B cell (primary cell): ENCODE data around the gene TEX14. TPM values are rescaled to one million over a fixed set of nuclear protein-coding genes. Genes with fewer than 3 reads are reported as not detected.

Experiments used
- ATAC-seq: fragments of 200-7000 bp; cut with Tn5 transposase; one replicate; pipeline ENCODE4 v1.10.0; 2021; ENCODE audit warnings: low read depth, mild to moderate bottlenecking, moderate number of reproducible peaks, moderate library complexity
- CTCF ChIA-PET: fragments of 350-600 bp; sonication (Branson Sonifier 250); formaldehyde crosslinking; loops from one replicate; lab custom pipeline; 2021; ENCODE audit warnings: antibody characterized with exemption, inconsistent platforms; lab: Charles Lee
- POLR2A ChIA-PET: fragments of 350-600 bp; sonication (Branson Sonifier 250); formaldehyde crosslinking; loops from one replicate; lab custom pipeline; 2021; ENCODE audit warnings: antibody characterized with exemption; lab: Charles Lee
- DNase-seq: peaks from one replicate; pipeline ENCODE4 v3.0.0; 2013
- H2AFZ ChIP-seq: 2 replicates; pipeline ENCODE4 v1.6.1; 2012; ENCODE audit warnings: mild to moderate bottlenecking, low read depth, low read length; ENCODE audit not compliant: insufficient read depth, poor library complexity, severe bottlenecking
- H3K27ac ChIP-seq, 2 donors: 1 replicate in 1 of 2; 2 replicates in 1 of 2; pipeline ENCODE4 v1.5.1; 2012 to 2013; ENCODE audit warnings: low read length in 2 of 2, mild to moderate bottlenecking in 2 of 2, moderate library complexity in 1 of 2
- H3K27me3 ChIP-seq, 4 experiments: fragments of 200-600 bp in 1 of 4; sonication (generic) in 1 of 4; replicated peaks in 1 of 4; 1 replicate in 2 of 4; 2 replicates in 2 of 4; pipeline versions ENCODE4 v1.6.1 to v1.7.0; 2013 to 2016; ENCODE audit warnings: low read length in 3 of 4, mild to moderate bottlenecking in 2 of 4, mixed read lengths in 1 of 4, moderate library complexity in 1 of 4; ENCODE audit not compliant: insufficient read depth in 4 of 4, control insufficient read depth in 3 of 4; ENCODE audit errors: control extremely low read depth in 1 of 4
- H3K36me3 ChIP-seq, 2 experiments: replicated peaks in 1 of 2; 1 replicate in 1 of 2; 2 replicates in 1 of 2; pipeline versions ENCODE4 v1.6.1 to v1.7.1; 2013; ENCODE audit warnings: low read length in 1 of 2; ENCODE audit not compliant: insufficient read depth in 2 of 2, control insufficient read depth in 1 of 2; ENCODE audit errors: control extremely low read depth in 1 of 2, extremely low read depth in 1 of 2
- H3K4me1 ChIP-seq, 2 donors: fragments of 200-600 bp in 1 of 2; sonication (generic) in 1 of 2; 1 replicate in 1 of 2; 2 replicates in 1 of 2; pipeline versions ENCODE4 v1.5.1 to v1.6.1; 2013 to 2017; ENCODE audit warnings: low read length in 2 of 2; ENCODE audit not compliant: control insufficient read depth in 2 of 2, insufficient read depth in 2 of 2
- H3K4me2 ChIP-seq: replicated peaks from 2 replicates; pipeline ENCODE3; 2012; ENCODE audit warnings: mild to moderate bottlenecking, low read depth, low read length; ENCODE audit not compliant: poor library complexity, severe bottlenecking
- H3K4me3 ChIP-seq, 5 experiments: fragments of 200-600 bp in 1 of 5; sonication (generic) in 1 of 5; 1 replicate in 3 of 5; 2 replicates in 2 of 5; pipeline versions ENCODE4 v1.5.1 to v1.7.0; 2011 to 2016; ENCODE audit warnings: low read length in 4 of 5, mild to moderate bottlenecking in 4 of 5, low read depth in 2 of 5, control low read depth in 1 of 5, moderate library complexity in 1 of 5; ENCODE audit not compliant: insufficient read depth in 1 of 5; ENCODE audit errors: control extremely low read depth in 1 of 5, extremely low read depth in 1 of 5
- H3K79me2 ChIP-seq: fragments of 200-600 bp; sonication (generic); one replicate; pipeline ENCODE4 v1.6.0; 2016; ENCODE audit warnings: low read length; ENCODE audit not compliant: control insufficient read depth, insufficient read depth
- H3K9ac ChIP-seq: fragments of 200-600 bp; sonication (generic); 2 replicates; pipeline ENCODE4 v1.6.1; 2017; ENCODE audit warnings: mild to moderate bottlenecking, low read length, moderate library complexity
- H3K9me3 ChIP-seq, 3 donors: one replicate each; pipeline versions ENCODE4 v1.6.1 to v1.7.1; 2013; ENCODE audit warnings: low read length in 2 of 3; ENCODE audit not compliant: control insufficient read depth in 2 of 3, insufficient read depth in 1 of 3; ENCODE audit errors: control extremely low read depth in 1 of 3
- H4K20me1 ChIP-seq: 2 replicates; pipeline ENCODE4 v1.6.0; 2012; ENCODE audit warnings: mild to moderate bottlenecking, low read length; ENCODE audit not compliant: insufficient read depth, control insufficient read depth, poor library complexity, severe bottlenecking
- H3K27ac Mint-ChIP-seq: one replicate; pipeline ENCODE4 v1.8.0; 2021; ENCODE audit warnings: mixed read lengths
- H3K27me3 Mint-ChIP-seq: one replicate; pipeline ENCODE4 v1.8.0; 2021; ENCODE audit warnings: mixed read lengths
- H3K4me1 Mint-ChIP-seq: one replicate; pipeline ENCODE4 v1.8.0; 2021; ENCODE audit warnings: mixed read lengths
- H3K4me3 Mint-ChIP-seq: one replicate; pipeline ENCODE4 v1.8.0; 2021; ENCODE audit warnings: mixed read lengths
- H3K9me3 Mint-ChIP-seq: one replicate; pipeline ENCODE4 v1.8.0; 2022; ENCODE audit warnings: mixed read lengths; ENCODE audit not compliant: insufficient read depth
- EZH2 ChIP-seq: IDR thresholded peaks from 2 replicates; pipeline ENCODE4 v1.6.1; 2012; ENCODE audit warnings: borderline replicate concordance, low read depth, mild to moderate bottlenecking, moderate library complexity, low read length; ENCODE audit not compliant: insufficient read depth, poor library complexity, severe bottlenecking
- WGBS: methylation state at CpG from one replicate; pipeline ENCODE4 v1.1.5; 2013; ENCODE audit warnings: missing lambda C conversion rate; ENCODE audit not compliant: insufficient coverage; 5-methylcytosine and 5-hydroxymethylcytosine counted together
- intact Hi-C: fragments of 100-400 bp; cut with micrococcal nuclease; formaldehyde crosslinking; loops from one replicate; pipeline ENCODE4 v1.10.0; 2022
- polyA plus RNA-seq: library from polyadenylated mRNA; depleted of rRNA; stranded (reverse); fragments of >200 nt; gene quantifications from 2 replicates; pipeline ENCODE4 v1.2.3, GENCODE V29; 2012
- total RNA-seq, 2 donors: library from RNA; stranded (reverse); fragments of 120-200 nt in 1 of 2; gene quantifications; 1 replicate in 1 of 2; 2 replicates in 1 of 2; pipeline versions ENCODE4 v1.2.3 to v1.2.4, GENCODE V29; 2013 to 2022
- TF ChIP-seq, protein P1 (sequence below): fragments of 200-600 bp; IDR thresholded peaks from one replicate; pipeline ENCODE4 v1.8.0; 2022; ENCODE audit warnings: antibody characterized with exemption, mild to moderate bottlenecking

Gene TEX14
- total and polyA plus RNA-seq, 2 donors (not counting 1 experiment from before 2014, with no cell fraction given) = 0.10 to 0.20 TPM

DNA sequence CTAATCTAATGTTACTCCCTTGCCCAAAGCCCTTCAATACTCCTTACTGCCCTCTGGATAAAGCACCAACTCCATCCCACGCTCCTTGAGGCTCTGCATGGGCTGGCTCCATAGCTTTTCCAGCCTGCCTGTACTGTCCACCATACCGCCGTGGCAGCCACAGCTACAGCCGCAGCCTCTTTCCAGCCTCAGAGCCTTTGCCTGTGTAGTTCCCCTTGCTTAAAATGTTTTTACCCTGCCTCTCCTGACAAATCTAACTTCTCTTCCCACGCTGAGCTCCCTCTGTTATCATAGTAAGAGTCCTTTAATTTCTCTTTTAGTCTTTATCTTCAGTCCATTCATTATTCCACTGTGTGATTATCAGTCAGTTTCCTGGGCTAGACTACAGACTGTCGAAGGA, 22.0 kb downstream of the TEX14 start:
- Histone ChIP-seq H2AFZ (no peak overlapping the region), H3K4me3 (no peak overlapping the region), H3K36me3 (no peaks in the 10 kb centered on the region), H4K20me1 (no peaks in the 10 kb centered on the region), H3K9ac (no peak overlapping the region), H3K27ac (no peak overlapping the region), H3K79me2 (no peaks in the 10 kb centered on the region), H3K9me3 (no peaks in the 10 kb centered on the region), H3K4me1 (peaks cover 0 to 4% of the 10 kb centered on the region in 2 donors), H3K4me2 (no peak overlapping the region), H3K27me3 (peaks cover 0 to 5% (median 0%) of the 10 kb centered on the region in 4 experiments)
- no peak for DNase-seq
- 94% methylated on average over 5 of the region's 6 CpGs for whole genome bisulfite sequencing
- no peaks in the 10 kb centered on the region for H3K9me3 Mint-ChIP-seq
- ChIA-PET POLR2A (no interaction called here), CTCF (interaction anchor here (0.7 kb wide), 1 partner anchor 140 kb away, joined by 5 read pairs; no protein-coding TSS in a partner anchor)
- no peak overlapping the region for H3K27ac Mint-ChIP-seq
- no peak overlapping the region for H3K4me3 Mint-ChIP-seq
- peaks cover 20% of the 10 kb centered on the region for H3K27me3 Mint-ChIP-seq
- no peak for ATAC-seq
- TF ChIP-seq, protein P1, sequence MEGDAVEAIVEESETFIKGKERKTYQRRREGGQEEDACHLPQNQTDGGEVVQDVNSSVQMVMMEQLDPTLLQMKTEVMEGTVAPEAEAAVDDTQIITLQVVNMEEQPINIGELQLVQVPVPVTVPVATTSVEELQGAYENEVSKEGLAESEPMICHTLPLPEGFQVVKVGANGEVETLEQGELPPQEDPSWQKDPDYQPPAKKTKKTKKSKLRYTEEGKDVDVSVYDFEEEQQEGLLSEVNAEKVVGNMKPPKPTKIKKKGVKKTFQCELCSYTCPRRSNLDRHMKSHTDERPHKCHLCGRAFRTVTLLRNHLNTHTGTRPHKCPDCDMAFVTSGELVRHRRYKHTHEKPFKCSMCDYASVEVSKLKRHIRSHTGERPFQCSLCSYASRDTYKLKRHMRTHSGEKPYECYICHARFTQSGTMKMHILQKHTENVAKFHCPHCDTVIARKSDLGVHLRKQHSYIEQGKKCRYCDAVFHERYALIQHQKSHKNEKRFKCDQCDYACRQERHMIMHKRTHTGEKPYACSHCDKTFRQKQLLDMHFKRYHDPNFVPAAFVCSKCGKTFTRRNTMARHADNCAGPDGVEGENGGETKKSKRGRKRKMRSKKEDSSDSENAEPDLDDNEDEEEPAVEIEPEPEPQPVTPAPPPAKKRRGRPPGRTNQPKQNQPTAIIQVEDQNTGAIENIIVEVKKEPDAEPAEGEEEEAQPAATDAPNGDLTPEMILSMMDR = no peak
- TF ChIP-seq EZH2 = no peak
- peaks cover 8% of the 10 kb centered on the region for H3K4me1 Mint-ChIP-seq
- intact Hi-C loops = no loop called here

DNA sequence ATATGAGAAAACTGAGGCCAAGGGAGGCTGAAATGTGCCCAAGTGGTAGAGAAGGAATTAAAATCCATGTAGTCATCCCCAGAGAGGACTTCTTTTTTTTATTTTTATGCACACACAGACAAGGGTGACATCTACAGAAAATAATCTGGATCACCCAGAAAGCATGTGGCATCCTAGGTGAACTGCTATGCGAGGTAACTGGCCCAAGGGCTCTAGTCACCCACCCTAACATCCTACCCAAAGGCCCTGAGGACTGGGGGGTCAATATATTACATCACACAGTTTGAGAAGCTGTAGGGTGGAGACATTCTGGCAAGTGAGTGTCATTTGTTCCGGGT, 23.3 kb downstream of the TEX14 start:
- ATAC-seq (no peak), DNase-seq (no peak)
- H3K4me2 ChIP-seq = no peak overlapping the region
- H3K27me3 ChIP-seq = peaks cover 0 to 5% (median 0%) of the 10 kb centered on the region in 4 experiments
- H3K9ac ChIP-seq = no peak overlapping the region
- H3K79me2 ChIP-seq = no peaks in the 10 kb centered on the region
- Mint-ChIP-seq H3K27ac (no peak overlapping the region), H3K9me3 (no peaks in the 10 kb centered on the region), H3K4me3 (no peak overlapping the region), H3K27me3 (peaks cover 20% of the 10 kb centered on the region), H3K4me1 (peaks cover 8% of the 10 kb centered on the region)
- no peaks in the 10 kb centered on the region for H3K36me3 ChIP-seq
- intact Hi-C loops = no loop called here
- no peak overlapping the region for H3K4me3 ChIP-seq
- peaks cover 0 to 4% of the 10 kb centered on the region in 2 donors for H3K4me1 ChIP-seq
- H2AFZ ChIP-seq = no peak overlapping the region
- CTCF ChIA-PET = no interaction called here
- no peak overlapping the region for H3K27ac ChIP-seq
- POLR2A ChIA-PET = no interaction called here
- no peaks in the 10 kb centered on the region for H3K9me3 ChIP-seq
- no peaks in the 10 kb centered on the region for H4K20me1 ChIP-seq
- no CpG with 5 or more reads among the region's 2 CpGs for WGBS
- TF ChIP-seq, protein P1 = no peak
- no peak for TF ChIP-seq EZH2
